OCI-LY1 (cell line): ENCODE data around the gene ADGRD2.

Experiments
- EZH2 ChIP-seq: fragments of 200-600 bp; sonication (generic), shearing (Covaris generic); IDR thresholded peaks from 2 replicates; pipeline ENCODE4 v1.8.0; 2017; ENCODE audit warnings: borderline replicate concordance, mixed run types, mild to moderate bottlenecking, antibody characterized with exemption, low read length, moderate library complexity, mixed read lengths
- TF ChIP-seq, protein P1 (sequence below): fragments of 200-600 bp; sonication (generic), shearing (Covaris generic); IDR thresholded peaks from 2 replicates; pipeline ENCODE4 v1.5.1; 2017; ENCODE audit warnings: mild to moderate bottlenecking, antibody characterized with exemption, low read length, moderate library complexity, mixed read lengths

DNA sequence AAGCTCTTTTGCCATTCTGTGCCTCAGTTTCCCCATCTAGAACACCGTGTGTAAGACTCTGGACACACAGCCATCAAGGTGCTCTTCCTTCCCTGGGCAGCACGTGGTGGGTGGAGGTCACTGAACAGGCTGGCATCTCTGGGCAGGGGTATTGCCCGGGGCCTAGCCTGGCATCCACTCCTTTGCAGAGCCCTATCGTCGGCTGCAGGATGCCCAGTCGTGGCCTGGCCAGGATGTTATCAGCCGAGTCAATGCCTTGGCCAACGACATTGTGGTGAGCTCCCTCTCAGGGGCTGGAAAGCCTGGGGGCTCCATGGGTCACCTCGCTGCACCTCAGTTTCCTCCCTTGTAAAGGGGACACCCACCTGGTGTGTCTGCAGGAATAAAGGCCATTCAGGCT is 4.0 kb downstream of the ADGRD2 start:
- TF ChIP-seq, protein P1, sequence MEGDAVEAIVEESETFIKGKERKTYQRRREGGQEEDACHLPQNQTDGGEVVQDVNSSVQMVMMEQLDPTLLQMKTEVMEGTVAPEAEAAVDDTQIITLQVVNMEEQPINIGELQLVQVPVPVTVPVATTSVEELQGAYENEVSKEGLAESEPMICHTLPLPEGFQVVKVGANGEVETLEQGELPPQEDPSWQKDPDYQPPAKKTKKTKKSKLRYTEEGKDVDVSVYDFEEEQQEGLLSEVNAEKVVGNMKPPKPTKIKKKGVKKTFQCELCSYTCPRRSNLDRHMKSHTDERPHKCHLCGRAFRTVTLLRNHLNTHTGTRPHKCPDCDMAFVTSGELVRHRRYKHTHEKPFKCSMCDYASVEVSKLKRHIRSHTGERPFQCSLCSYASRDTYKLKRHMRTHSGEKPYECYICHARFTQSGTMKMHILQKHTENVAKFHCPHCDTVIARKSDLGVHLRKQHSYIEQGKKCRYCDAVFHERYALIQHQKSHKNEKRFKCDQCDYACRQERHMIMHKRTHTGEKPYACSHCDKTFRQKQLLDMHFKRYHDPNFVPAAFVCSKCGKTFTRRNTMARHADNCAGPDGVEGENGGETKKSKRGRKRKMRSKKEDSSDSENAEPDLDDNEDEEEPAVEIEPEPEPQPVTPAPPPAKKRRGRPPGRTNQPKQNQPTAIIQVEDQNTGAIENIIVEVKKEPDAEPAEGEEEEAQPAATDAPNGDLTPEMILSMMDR, result no peak
- TF ChIP-seq EZH2, result no peak
